Measurements from ENCODE around the gene POU2AF1.
A peak's percentile ranks its signal among the peaks of the same experiment; 100 is the strongest.

Gene POU2AF1

GRCh38 chr11:111388842-111389241 lies 9.8 kb upstream of the POU2AF1 start:
- no peak for FAIRE-seq

GRCh38 chr11:111388420-111388819 lies 9.3 kb upstream of the POU2AF1 start:
- DNase-seq (ENCODE audit: insufficient read length, low spot score), result peak; percentile 38
- no peak for FAIRE-seq

More at GRCh38 chr11:111388842-111389241, 9.8 kb upstream of the POU2AF1 start:
- DNase-seq (ENCODE audit: insufficient read length, low spot score), result no peak

- FAIRE-seq (no peak), DNase-seq (ENCODE audit: insufficient read length, low spot score) (no peak)
Observed at GRCh38 chr11:111387363-111387762, 8.3 kb upstream of the POU2AF1 start.

- FAIRE-seq, result no peak
Observed at GRCh38 chr11:111386611-111387150, 7.6 kb upstream of the POU2AF1 start.

GRCh38 chr11:111384494-111384893 lies 5.4 kb upstream of the POU2AF1 start:
- no peak for DNase-seq (ENCODE audit: insufficient read length, low spot score)
- no peak for FAIRE-seq

More at GRCh38 chr11:111386611-111387150, 7.6 kb upstream of the POU2AF1 start:
- DNase-seq (ENCODE audit: insufficient read length, low spot score), result no peak

GRCh38 chr11:111382451-111382850 lies 3.4 kb upstream of the POU2AF1 start:
- FAIRE-seq (no peak), DNase-seq (ENCODE audit: insufficient read length, low spot score) (no peak)

- DNase-seq (ENCODE audit: insufficient read length, low spot score), result no peak
- FAIRE-seq, result no peak
Observed at GRCh38 chr11:111379602-111380136, 594 bp upstream of the POU2AF1 start.

GRCh38 chr11:111378185-111378860 lies 752 bp downstream of the POU2AF1 start:
- FAIRE-seq, result peak; percentile 40
- DNase-seq (ENCODE audit: insufficient read length, low spot score), result no peak

- DNase-seq (ENCODE audit: insufficient read length, low spot score), result no peak
- no peak for FAIRE-seq
Observed at GRCh38 chr11:111376181-111376871, 2.7 kb downstream of the POU2AF1 start.

- no peak for DNase-seq (ENCODE audit: insufficient read length, low spot score)
Observed at GRCh38 chr11:111373590-111373989, 5.5 kb downstream of the POU2AF1 start.

GRCh38 chr11:111372538-111372937 lies 6.5 kb downstream of the POU2AF1 start:
- FAIRE-seq, result no peak
- DNase-seq (ENCODE audit: insufficient read length, low spot score), result no peak

More at GRCh38 chr11:111373590-111373989, 5.5 kb downstream of the POU2AF1 start:
- no peak for FAIRE-seq

- DNase-seq (ENCODE audit: insufficient read length, low spot score) (no peak), FAIRE-seq (no peak)
Observed at GRCh38 chr11:111370902-111371578, 8.0 kb downstream of the POU2AF1 start.

- no peak for FAIRE-seq
- DNase-seq (ENCODE audit: insufficient read length, low spot score), result no peak
Observed at GRCh38 chr11:111370270-111370901, 8.7 kb downstream of the POU2AF1 start.

- FAIRE-seq (no peak), DNase-seq (ENCODE audit: insufficient read length, low spot score) (no peak)
Observed at GRCh38 chr11:111368285-111368560, 10.9 kb downstream of the POU2AF1 start.

GRCh38 chr11:111367411-111368284 lies 11.4 kb downstream of the POU2AF1 start:
- DNase-seq (ENCODE audit: insufficient read length, low spot score) (no peak), FAIRE-seq (no peak)

GRCh38 chr11:111366560-111367410 lies 12.3 kb downstream of the POU2AF1 start:
- DNase-seq (ENCODE audit: insufficient read length, low spot score) (no peak), FAIRE-seq (no peak)

GRCh38 chr11:111365722-111366559 lies 13.1 kb downstream of the POU2AF1 start:
- FAIRE-seq (no peak), DNase-seq (ENCODE audit: insufficient read length, low spot score) (no peak)

- DNase-seq (ENCODE audit: insufficient read length, low spot score) (no peak), FAIRE-seq (peak; percentile 60)
Observed at GRCh38 chr11:111364503-111364902, 14.6 kb downstream of the POU2AF1 start.

All from HTR-8/SVneo (cell line).